Endodermal cell (in vitro differentiated cells): ENCODE data around the gene SULT6B1. TPM values are rescaled to one million over a fixed set of nuclear protein-coding genes. Genes with fewer than 3 reads are reported as not detected.

Source experiments
- DNase-seq: peaks from one replicate; pipeline ENCODE4 v3.0.0-alpha.2; 2017
- H3K27ac ChIP-seq: 2 replicates; pipeline ENCODE4 v1.5.1; 2013; ENCODE audit warnings: mild to moderate bottlenecking, low read depth, low read length, moderate library complexity
- H3K27me3 ChIP-seq: 2 replicates; pipeline ENCODE4 v1.6.1; 2013; ENCODE audit warnings: mild to moderate bottlenecking, low read length, moderate library complexity; ENCODE audit not compliant: insufficient read depth, control insufficient read depth, poor library complexity, severe bottlenecking
- H3K36me3 ChIP-seq: 2 replicates; pipeline ENCODE4 v1.7.0; 2013; ENCODE audit warnings: mild to moderate bottlenecking, low read length, moderate library complexity; ENCODE audit not compliant: control insufficient read depth, insufficient read depth
- H3K4me1 ChIP-seq: one replicate; pipeline ENCODE4 v1.7.0; 2013; ENCODE audit warnings: low read length; ENCODE audit not compliant: control insufficient read depth, insufficient read depth
- H3K4me3 ChIP-seq: 2 replicates; pipeline ENCODE4 v1.5.1; 2013; ENCODE audit warnings: mild to moderate bottlenecking, low read length, moderate library complexity
- H3K9ac ChIP-seq: 2 replicates; pipeline ENCODE4 v1.6.1; 2013; ENCODE audit warnings: mild to moderate bottlenecking, low read length, moderate library complexity; ENCODE audit not compliant: poor library complexity, severe bottlenecking; ENCODE audit errors: extremely low read depth
- H3K9me3 ChIP-seq: 2 replicates; pipeline ENCODE4 v1.6.1; 2013; ENCODE audit warnings: mild to moderate bottlenecking, low read length, moderate library complexity; ENCODE audit not compliant: control insufficient read depth
- H3K27ac Mint-ChIP-seq: 2 replicates; pipeline ENCODE4 v1.8.0; 2020; ENCODE audit warnings: mixed read lengths
- H3K27me3 Mint-ChIP-seq: 2 replicates; pipeline ENCODE4 v1.8.0; 2021; ENCODE audit warnings: mild to moderate bottlenecking, mixed read lengths; ENCODE audit not compliant: insufficient read depth
- H3K36me3 Mint-ChIP-seq: 2 replicates; pipeline ENCODE4 v1.8.0; 2020; ENCODE audit warnings: low read depth, mixed read lengths
- H3K4me1 Mint-ChIP-seq: 2 replicates; pipeline ENCODE4 v1.8.0; 2020; ENCODE audit warnings: mixed read lengths
- H3K4me3 Mint-ChIP-seq: 2 replicates; pipeline ENCODE4 v1.8.0; 2020; ENCODE audit warnings: mild to moderate bottlenecking, moderate library complexity, mixed read lengths
- H3K9me3 Mint-ChIP-seq: 2 replicates; pipeline ENCODE4 v1.8.0; 2020; ENCODE audit warnings: mild to moderate bottlenecking, mixed read lengths
- CTCF ChIP-seq: fragments of 200-600 bp; sonication (generic); conservative IDR thresholded peaks from 2 replicates; pipeline ENCODE4 v1.5.0; 2021; ENCODE audit warnings: antibody characterized with exemption, mild to moderate bottlenecking
- WGBS, 2 experiments: methylation state at CpG; one replicate each; pipeline versions ENCODE4 v1.1.5 to v1.1.7; 2013; ENCODE audit warnings: missing lambda C conversion rate in 2 of 2, mixed read lengths in 1 of 2; ENCODE audit not compliant: insufficient coverage in 1 of 2, insufficient read length in 1 of 2; 5-methylcytosine and 5-hydroxymethylcytosine counted together
- long read RNA-seq, 4 experiments: library from polyadenylated mRNA in 2 of 4; library from RNA in 1 of 4; library from capped mRNA in 1 of 4; stranded (forward) in 3 of 4; unstranded in 1 of 4; transcript quantifications; one replicate each; pipeline ENCODE4 v2.0.0, GENCODE V29; 2020 to 2021; ENCODE audit warnings: inconsistent platforms in 1 of 4
- polyA plus RNA-seq, 2 experiments: library from polyadenylated mRNA; stranded (reverse); fragments of 50-300 nt; gene quantifications; one replicate each; pipeline ENCODE4 v1.2.3, GENCODE V29; 2013
- total RNA-seq, 2 donors: library from RNA; stranded (reverse); fragmentation: NEBNext Ultra II Directional in 1 of 2; extraction: Animal tissue kit (Norgen Biotek cat#: 25700) in 1 of 2; gene quantifications; 2 replicates in 1 of 2; 3 replicates in 1 of 2; pipeline ENCODE4 v1.2.1, GENCODE V29; 2021

SULT6B1 gene
- total RNA-seq: not detected
- polyA plus RNA-seq (2013, experiment 1 of 2): not detected
- not detected for polyA plus RNA-seq (2013, experiment 2 of 2)
- long read RNA-seq, experiment 1: 0 reads
- long read RNA-seq, experiment 2: 0 reads
- long read RNA-seq, experiment 3: 0 reads
- long read RNA-seq, experiment 4: 0 reads

DNA sequence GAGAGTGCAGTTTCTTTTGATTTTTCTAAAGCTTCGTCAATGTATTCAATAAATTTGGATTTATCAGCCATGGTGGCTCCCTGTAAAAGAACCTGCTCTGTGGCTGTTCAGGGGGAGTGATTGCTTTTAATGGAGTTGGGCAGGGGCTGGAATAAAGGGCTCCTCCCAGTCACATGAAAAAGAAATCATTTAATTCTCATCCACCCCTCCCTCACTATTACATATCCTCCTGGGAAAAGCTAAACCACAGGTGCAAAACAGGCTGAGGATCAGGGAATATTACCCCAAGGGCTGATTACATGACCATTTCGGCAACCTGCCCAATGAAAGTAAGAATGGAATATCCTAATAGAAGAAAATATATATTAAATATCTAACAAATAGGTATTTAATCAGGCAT, at the start of gene SULT6B1:
Gene SULT6B1 (minus strand): TSS at position 101 of the 400 bp plus-strand sequence. CDS start 30 bp downstream, at position 71.
- Mint-ChIP-seq H3K9me3 (no peaks in the 10 kb centered on the region), H3K4me1 (peaks cover 31% of the 10 kb centered on the region), H3K36me3 (no peaks in the 10 kb centered on the region), H3K27ac (peak within 1 kb of the TSS; percentile 87), H3K27me3 (no peaks in the 10 kb centered on the region), H3K4me3 (no peak within 1 kb of the TSS)
- H3K4me3 ChIP-seq: no peak within 1 kb of the TSS
- H3K36me3 ChIP-seq: no peaks in the 10 kb centered on the region
- H3K9ac ChIP-seq: no peak within 1 kb of the TSS
- no peak within 1 kb of the TSS for H3K27ac ChIP-seq
- no peaks in the 10 kb centered on the region for H3K27me3 ChIP-seq
- no peak for TF ChIP-seq CTCF
- H3K9me3 ChIP-seq: no peaks in the 10 kb centered on the region
- DNase-seq: no peak
- peaks cover 11% of the 10 kb centered on the region for H3K4me1 ChIP-seq
- WGBS, 2 experiments: 98 to 100% methylated on average over 1 to 2 of the region's 2 CpGs

GRCh38 chr2:37232131-37232933, 43.9 kb upstream of the SULT6B1 start:
- Mint-ChIP-seq H3K27ac (no peak overlapping the region), H3K9me3 (peaks cover 3% of the 10 kb centered on the region), H3K36me3 (peaks cover 29% of the 10 kb centered on the region), H3K4me1 (peaks cover 6% of the 10 kb centered on the region), H3K27me3 (no peaks in the 10 kb centered on the region), H3K4me3 (no peak overlapping the region)
- H3K9me3 ChIP-seq: no peaks in the 10 kb centered on the region
- peak overlapping the region; percentile 81 for H3K9ac ChIP-seq
- H3K27me3 ChIP-seq: no peaks in the 10 kb centered on the region
- DNase-seq: peak; percentile 57
- 11 to 15% methylated on average over 15 to 18 of the region's 18 CpGs for WGBS, 2 experiments
- H3K4me1 ChIP-seq: peaks cover 5% of the 10 kb centered on the region
- H3K27ac ChIP-seq: no peak overlapping the region
- peak overlapping the region; percentile 98 for H3K4me3 ChIP-seq
- TF ChIP-seq CTCF: no peak
- H3K36me3 ChIP-seq: peaks cover 34% of the 10 kb centered on the region

GRCh38 chr2:37231241-37232130, 43.0 kb upstream of the SULT6B1 start, which contains the start of the genes CEBPZ and NDUFAF7:
TSS of gene CEBPZ (minus strand) at chr2:37231596. CDS start at chr2:37231567, 29 bp downstream.
TSS of gene NDUFAF7 (plus strand) at chr2:37231658. CDS start at chr2:37231706, 48 bp downstream.
- TF ChIP-seq CTCF: no peak

More at GRCh38 chr2:37231241-37232130, 43.0 kb upstream of the SULT6B1 start, which contains the start of the genes CEBPZ and NDUFAF7:
- H3K4me3 Mint-ChIP-seq: no peak within 1 kb of the TSS
- no peak within 1 kb of the TSS for H3K27ac Mint-ChIP-seq
- peaks cover 3% of the 10 kb centered on the region for H3K9me3 Mint-ChIP-seq
- H3K4me1 ChIP-seq: peaks cover 5% of the 10 kb centered on the region
- peak within 1 kb of the TSS; percentile 57 for H3K27ac ChIP-seq
- peaks cover 39% of the 10 kb centered on the region for H3K36me3 ChIP-seq
- H3K36me3 Mint-ChIP-seq: peaks cover 29% of the 10 kb centered on the region
- WGBS, 2 experiments: 0% methylated on average over 42 to 73 of the region's 73 CpGs
- peak; percentile 95 for DNase-seq
- no peaks in the 10 kb centered on the region for H3K27me3 ChIP-seq
- peak within 1 kb of the TSS; percentile 98 for H3K4me3 ChIP-seq
- H3K9me3 ChIP-seq: no peaks in the 10 kb centered on the region
- H3K4me1 Mint-ChIP-seq: peaks cover 10% of the 10 kb centered on the region
- no peaks in the 10 kb centered on the region for H3K27me3 Mint-ChIP-seq
- peak within 1 kb of the TSS; percentile 81 for H3K9ac ChIP-seq
